Breast epithelium (tissue), 4 donors: ENCODE results near the gene RIC8B. TPM values are rescaled to one million over a fixed set of nuclear protein-coding genes. Genes with fewer than 3 reads are reported as not detected.

Source experiments
- DNase-seq, 2 donors: peaks; one replicate each; pipeline ENCODE4 v3.0.0-alpha.2; 2019; ENCODE audit warnings: low spot score in 2 of 2
- H3K27ac ChIP-seq, 2 donors: fragments of 200-600 bp; sonication (generic) in 1 of 2; one replicate each; pipeline ENCODE4 v1.5.1; 2016 to 2019; ENCODE audit warnings: mild to moderate bottlenecking in 1 of 2
- H3K27me3 ChIP-seq, 2 donors: fragments of 200-600 bp; sonication (generic) in 1 of 2; one replicate each; pipeline versions ENCODE4 v1.5.1 to v1.6.0; 2017 to 2019; ENCODE audit warnings: control low read depth in 1 of 2, mild to moderate bottlenecking in 1 of 2
- H3K36me3 ChIP-seq: fragments of 200-600 bp; one replicate; pipeline ENCODE4 v1.5.1; 2019
- H3K4me1 ChIP-seq, 2 donors: fragments of 200-600 bp; sonication (generic); one replicate each; pipeline ENCODE4 v1.5.1; 2016 to 2019; ENCODE audit warnings: control low read depth in 1 of 2
- H3K4me3 ChIP-seq, 3 donors: fragments of 200-600 bp; sonication (generic); 1 replicate in 2 of 3; 2 replicates in 1 of 3; pipeline ENCODE4 v1.5.1; 2016 to 2019; ENCODE audit warnings: mild to moderate bottlenecking in 3 of 3, moderate library complexity in 2 of 3
- H3K9me3 ChIP-seq, 2 donors: fragments of 200-600 bp; sonication (generic) in 1 of 2; one replicate each; pipeline ENCODE4 v1.5.1; 2016 to 2019; ENCODE audit warnings: control low read depth in 1 of 2
- POLR2A ChIP-seq: fragments of 450-650 bp; IDR thresholded peaks from one replicate; pipeline ENCODE4 v1.6.1; 2016; ENCODE audit warnings: antibody characterized with exemption, mild to moderate bottlenecking, moderate library complexity
- POLR2AphosphoS5 ChIP-seq, 3 donors: sonication (generic); formaldehyde crosslinking; IDR thresholded peaks; one replicate each; pipeline ENCODE4 v1.6.1; 2017; ENCODE audit warnings: antibody characterized with exemption in 3 of 3
- intact Hi-C: fragments of 100-400 bp; cut with DNase I; formaldehyde crosslinking; loops from one replicate; pipeline ENCODE4 v1.15.1; 2023; ENCODE audit warnings: low total_unique reads
- total RNA-seq, 3 donors: library from RNA; depleted of rRNA; stranded (reverse); fragments of >200 nt; gene quantifications; one replicate each; pipeline ENCODE4 v1.1.0, GENCODE V29; 2016
- TF ChIP-seq, protein P1 (sequence below), 3 donors: fragments of 450-650 bp; IDR thresholded peaks; one replicate each; pipeline ENCODE4 v1.5.1; 2016 to 2017; ENCODE audit warnings: antibody characterized with exemption in 3 of 3, mild to moderate bottlenecking in 3 of 3, moderate library complexity in 3 of 3

The RIC8B gene
- total RNA-seq, 3 donors from 2014 or later: 19.0 to 23.9 (median 19.7) TPM

GRCh38 chr12:106759526-106760183 lies 14.8 kb upstream of the RIC8B start:
- no peak overlapping the region for H3K4me3 ChIP-seq
- H3K27me3 ChIP-seq: no peaks in the 10 kb centered on the region
- no peak for DNase-seq
- no peaks in the 10 kb centered on the region for H3K9me3 ChIP-seq
- no peak for TF ChIP-seq POLR2AphosphoS5 (IDR thresholded peaks at IDR 0.05)
- no peaks in the 10 kb centered on the region for H3K36me3 ChIP-seq
- intact Hi-C loops: no loop called here
- no peaks in the 10 kb centered on the region for H3K4me1 ChIP-seq
- H3K27ac ChIP-seq: peak overlapping the region; percentile 21 to 77

DNA sequence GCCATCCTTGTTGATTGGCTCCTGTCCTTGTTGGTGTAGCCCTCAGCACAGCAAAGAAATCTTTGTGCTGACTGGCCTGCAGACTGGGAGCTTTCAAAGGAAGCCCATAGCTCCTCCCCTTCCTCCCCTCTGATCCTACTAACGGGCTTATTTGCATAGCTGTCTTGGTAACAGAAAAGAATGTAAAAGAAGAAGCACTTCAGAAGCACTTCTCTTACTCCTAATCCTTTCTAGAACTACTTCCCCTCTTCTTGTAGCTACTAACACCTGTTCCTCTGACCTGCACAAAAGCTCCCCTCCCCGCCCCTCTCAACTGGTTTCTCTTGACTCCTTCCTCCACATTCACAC lies 14.3 kb upstream of the RIC8B start:
- no peak for DNase-seq
- intact Hi-C loops: no loop called here
- H3K4me1 ChIP-seq: no peaks in the 10 kb centered on the region
- H3K36me3 ChIP-seq: no peaks in the 10 kb centered on the region
- TF ChIP-seq, protein P1, sequence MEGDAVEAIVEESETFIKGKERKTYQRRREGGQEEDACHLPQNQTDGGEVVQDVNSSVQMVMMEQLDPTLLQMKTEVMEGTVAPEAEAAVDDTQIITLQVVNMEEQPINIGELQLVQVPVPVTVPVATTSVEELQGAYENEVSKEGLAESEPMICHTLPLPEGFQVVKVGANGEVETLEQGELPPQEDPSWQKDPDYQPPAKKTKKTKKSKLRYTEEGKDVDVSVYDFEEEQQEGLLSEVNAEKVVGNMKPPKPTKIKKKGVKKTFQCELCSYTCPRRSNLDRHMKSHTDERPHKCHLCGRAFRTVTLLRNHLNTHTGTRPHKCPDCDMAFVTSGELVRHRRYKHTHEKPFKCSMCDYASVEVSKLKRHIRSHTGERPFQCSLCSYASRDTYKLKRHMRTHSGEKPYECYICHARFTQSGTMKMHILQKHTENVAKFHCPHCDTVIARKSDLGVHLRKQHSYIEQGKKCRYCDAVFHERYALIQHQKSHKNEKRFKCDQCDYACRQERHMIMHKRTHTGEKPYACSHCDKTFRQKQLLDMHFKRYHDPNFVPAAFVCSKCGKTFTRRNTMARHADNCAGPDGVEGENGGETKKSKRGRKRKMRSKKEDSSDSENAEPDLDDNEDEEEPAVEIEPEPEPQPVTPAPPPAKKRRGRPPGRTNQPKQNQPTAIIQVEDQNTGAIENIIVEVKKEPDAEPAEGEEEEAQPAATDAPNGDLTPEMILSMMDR (IDR thresholded peaks at IDR 0.05): no peak
- TF ChIP-seq POLR2A: no peak
- TF ChIP-seq POLR2AphosphoS5 (IDR thresholded peaks at IDR 0.05): no peak
- no peaks in the 10 kb centered on the region for H3K9me3 ChIP-seq
- no peak overlapping the region for H3K4me3 ChIP-seq
- peak overlapping the region in 1 of 2 donors; percentile 77 for H3K27ac ChIP-seq
- no peaks in the 10 kb centered on the region for H3K27me3 ChIP-seq

- H3K4me1 ChIP-seq: no peaks in the 10 kb centered on the region
- intact Hi-C loops: no loop called here
- TF ChIP-seq, protein P1 (IDR thresholded peaks at IDR 0.05): no peak
- no peak for TF ChIP-seq POLR2A
- no peak for TF ChIP-seq POLR2AphosphoS5 (IDR thresholded peaks at IDR 0.05)
- no peaks in the 10 kb centered on the region for H3K9me3 ChIP-seq
- no peaks in the 10 kb centered on the region for H3K36me3 ChIP-seq
- H3K4me3 ChIP-seq: no peak overlapping the region
- H3K27ac ChIP-seq: no peak overlapping the region
- H3K27me3 ChIP-seq: no peaks in the 10 kb centered on the region
- DNase-seq: no peak
These were observed 10.3 kb upstream of the RIC8B start for GRCh38 chr12:106764220-106764619.

DNA sequence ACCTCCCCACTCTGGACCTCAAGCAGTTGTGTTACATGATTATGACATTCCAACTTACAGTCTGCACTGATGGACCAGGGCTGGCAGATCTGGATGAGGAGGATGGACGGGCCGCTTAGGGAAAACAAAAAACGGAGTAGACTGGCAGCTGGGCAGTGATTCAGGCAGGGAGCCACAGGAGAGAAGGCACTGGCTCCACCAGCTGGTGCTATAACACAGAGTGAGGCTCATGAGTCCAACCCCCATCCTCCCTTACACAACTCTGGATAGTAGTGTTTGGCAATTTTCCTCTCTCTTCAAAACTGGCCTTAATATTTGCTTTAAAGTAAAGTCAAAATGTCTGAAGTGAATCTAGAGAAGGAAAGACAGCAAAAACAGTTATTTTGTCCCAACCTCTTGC lies 9.7 kb upstream of the RIC8B start:
- DNase-seq: no peak
- H3K27me3 ChIP-seq: no peaks in the 10 kb centered on the region
- no peak overlapping the region for H3K27ac ChIP-seq
- H3K4me1 ChIP-seq: no peaks in the 10 kb centered on the region
- H3K36me3 ChIP-seq: no peaks in the 10 kb centered on the region
- H3K4me3 ChIP-seq: no peak overlapping the region
- no peaks in the 10 kb centered on the region for H3K9me3 ChIP-seq
- intact Hi-C loops: no loop called here
- TF ChIP-seq, protein P1 (IDR thresholded peaks at IDR 0.05): no peak
- TF ChIP-seq POLR2AphosphoS5 (IDR thresholded peaks at IDR 0.05) (no peak), POLR2A (no peak)

DNA sequence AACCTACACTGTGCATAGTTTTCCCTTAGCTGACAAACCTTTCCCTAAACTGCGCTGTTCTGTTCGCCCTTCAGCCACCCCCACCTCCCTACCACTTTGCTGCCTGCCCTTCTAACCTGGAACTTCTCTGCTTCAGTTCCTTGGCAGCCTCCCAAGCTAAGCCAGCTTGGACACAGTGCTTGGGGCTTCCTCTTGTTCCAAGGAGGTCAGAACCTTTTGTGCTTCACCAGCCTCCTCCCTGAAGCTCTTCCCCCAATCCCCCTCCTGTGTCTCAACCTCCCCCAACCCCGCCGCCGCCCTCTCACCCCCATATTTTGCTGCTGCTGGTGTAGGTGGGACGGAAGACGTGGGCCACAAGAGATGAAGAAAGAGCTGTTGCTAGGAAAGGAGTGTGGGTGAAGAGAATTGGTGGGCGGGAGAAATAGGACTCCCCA lies 8.1 kb upstream of the RIC8B start:
- H3K27ac ChIP-seq: no peak overlapping the region
- no peaks in the 10 kb centered on the region for H3K4me1 ChIP-seq
- intact Hi-C loops: no loop called here
- no peak overlapping the region for H3K4me3 ChIP-seq
- H3K9me3 ChIP-seq: no peaks in the 10 kb centered on the region
- no peak for DNase-seq
- H3K27me3 ChIP-seq: no peaks in the 10 kb centered on the region
- no peak for TF ChIP-seq POLR2AphosphoS5 (IDR thresholded peaks at IDR 0.05)
- TF ChIP-seq, protein P1 (IDR thresholded peaks at IDR 0.05): no peak
- TF ChIP-seq POLR2A: no peak
- no peaks in the 10 kb centered on the region for H3K36me3 ChIP-seq

DNA sequence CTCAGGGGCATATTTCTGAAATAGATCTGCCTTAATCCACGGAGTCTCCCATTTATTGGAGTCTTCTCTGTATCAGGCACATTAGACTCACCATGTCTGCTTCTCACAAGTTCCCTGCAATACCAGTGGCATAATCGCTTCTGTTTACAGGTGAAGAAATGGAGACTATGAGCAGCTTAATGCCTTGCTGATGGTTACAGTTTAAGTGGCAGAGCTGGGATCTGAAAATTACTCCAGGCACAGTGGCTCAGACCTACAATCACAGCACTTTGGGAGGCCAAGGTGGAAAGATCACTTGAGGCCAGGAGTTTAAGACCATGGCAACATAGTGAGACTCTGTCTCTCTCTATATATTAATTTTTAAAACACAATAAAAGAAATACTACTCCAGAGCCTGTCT lies 7.3 kb upstream of the RIC8B start:
- Histone ChIP-seq H3K36me3 (no peaks in the 10 kb centered on the region), H3K9me3 (no peaks in the 10 kb centered on the region), H3K27ac (no peak overlapping the region), H3K4me3 (no peak overlapping the region), H3K27me3 (no peaks in the 10 kb centered on the region), H3K4me1 (no peaks in the 10 kb centered on the region)
- intact Hi-C loops: no loop called here
- TF ChIP-seq, protein P1 (IDR thresholded peaks at IDR 0.05): no peak
- TF ChIP-seq POLR2A (no peak), POLR2AphosphoS5 (IDR thresholded peaks at IDR 0.05) (no peak)
- no peak for DNase-seq
